VCaP (cell line): ENCODE data around the gene HOXB2.

ENCODE experiments used
- H3K27ac ChIP-seq: fragments of 450-650 bp; 2 replicates; pipeline ENCODE4 v1.5.1; 2017
- TF ChIP-seq, protein P1 (sequence below): fragments of 450-650 bp; conservative IDR thresholded peaks from 2 replicates; pipeline ENCODE4 v1.5.1; 2017; ENCODE audit warnings: mild to moderate bottlenecking, moderate library complexity

Gene HOXB2

DNA sequence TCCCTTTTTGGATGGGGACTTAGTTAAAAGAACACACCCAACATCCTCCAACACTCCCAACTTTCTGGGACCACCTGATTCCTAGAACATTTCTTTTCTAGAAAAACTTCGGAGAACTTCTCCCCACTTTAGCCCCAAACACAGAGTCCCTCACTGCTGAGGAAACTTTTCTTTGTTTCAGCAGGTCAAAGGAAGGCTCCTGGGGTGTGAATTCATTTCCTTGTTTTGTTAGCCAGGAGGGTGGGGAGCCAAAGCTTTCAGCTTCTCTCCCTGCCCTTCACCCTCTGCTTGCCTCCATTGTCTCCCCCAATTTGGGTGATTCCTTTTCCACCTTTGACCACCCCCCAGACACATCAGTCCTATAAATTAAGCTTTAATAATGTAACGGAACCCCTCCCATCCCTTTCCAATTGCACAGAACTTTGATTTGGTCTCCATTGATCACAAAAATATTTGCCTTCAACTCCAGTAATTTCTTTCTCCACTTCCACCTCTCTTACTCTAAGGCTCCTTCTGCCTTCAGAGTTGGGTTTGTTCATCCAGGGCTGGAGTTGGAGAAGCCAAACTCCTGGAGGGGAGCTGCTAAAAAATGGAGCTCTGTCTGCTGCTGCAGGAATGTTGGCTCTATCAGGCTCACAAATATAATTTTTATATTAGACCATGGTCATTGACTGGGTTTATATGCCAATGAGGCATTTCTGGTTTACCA is 22.9 kb upstream of the HOXB2 start:
- TF ChIP-seq, protein P1, sequence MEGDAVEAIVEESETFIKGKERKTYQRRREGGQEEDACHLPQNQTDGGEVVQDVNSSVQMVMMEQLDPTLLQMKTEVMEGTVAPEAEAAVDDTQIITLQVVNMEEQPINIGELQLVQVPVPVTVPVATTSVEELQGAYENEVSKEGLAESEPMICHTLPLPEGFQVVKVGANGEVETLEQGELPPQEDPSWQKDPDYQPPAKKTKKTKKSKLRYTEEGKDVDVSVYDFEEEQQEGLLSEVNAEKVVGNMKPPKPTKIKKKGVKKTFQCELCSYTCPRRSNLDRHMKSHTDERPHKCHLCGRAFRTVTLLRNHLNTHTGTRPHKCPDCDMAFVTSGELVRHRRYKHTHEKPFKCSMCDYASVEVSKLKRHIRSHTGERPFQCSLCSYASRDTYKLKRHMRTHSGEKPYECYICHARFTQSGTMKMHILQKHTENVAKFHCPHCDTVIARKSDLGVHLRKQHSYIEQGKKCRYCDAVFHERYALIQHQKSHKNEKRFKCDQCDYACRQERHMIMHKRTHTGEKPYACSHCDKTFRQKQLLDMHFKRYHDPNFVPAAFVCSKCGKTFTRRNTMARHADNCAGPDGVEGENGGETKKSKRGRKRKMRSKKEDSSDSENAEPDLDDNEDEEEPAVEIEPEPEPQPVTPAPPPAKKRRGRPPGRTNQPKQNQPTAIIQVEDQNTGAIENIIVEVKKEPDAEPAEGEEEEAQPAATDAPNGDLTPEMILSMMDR: no peak
- no peak overlapping the region for H3K27ac ChIP-seq

DNA sequence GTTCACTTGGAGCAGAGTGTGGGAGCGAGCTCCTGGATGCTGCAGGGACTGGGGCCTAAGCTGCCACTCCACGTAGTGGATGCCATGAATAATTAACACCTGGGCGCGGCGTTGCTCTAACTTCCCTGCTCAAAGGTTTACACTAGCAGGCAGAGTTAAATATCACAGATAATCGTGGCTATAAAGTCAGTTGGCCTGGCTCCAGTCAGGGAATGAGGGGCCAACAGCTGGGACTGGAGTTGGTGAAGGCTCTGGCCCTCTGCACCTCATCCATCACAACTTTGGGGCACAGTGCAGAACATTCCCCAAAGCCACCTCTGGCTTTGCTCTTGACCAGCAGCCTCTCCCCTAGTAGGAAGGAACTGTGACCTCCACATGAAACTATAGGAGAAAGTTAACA is 22.3 kb upstream of the HOXB2 start:
- H3K27ac ChIP-seq: no peak overlapping the region
- TF ChIP-seq, protein P1: no peak

DNA sequence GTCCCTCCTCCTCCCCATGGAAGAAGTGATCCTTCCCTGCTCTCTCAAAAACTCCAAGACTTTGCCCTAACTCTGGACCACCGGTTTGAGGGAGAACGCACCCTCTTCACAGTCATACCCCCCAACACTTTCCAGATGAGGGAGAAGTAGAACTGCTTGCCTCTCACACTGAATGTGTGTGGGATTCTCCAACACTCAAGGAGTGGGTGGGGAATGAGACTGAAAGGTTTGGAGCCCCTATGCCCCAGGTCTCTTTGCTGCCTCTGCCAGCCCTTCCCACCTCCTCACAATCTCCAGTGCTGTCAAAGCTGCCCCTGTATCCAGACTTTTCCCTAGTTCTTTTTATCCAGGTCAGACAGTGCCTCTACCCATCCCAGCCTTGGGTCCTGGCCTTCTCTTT is 21.8 kb upstream of the HOXB2 start:
- no peak overlapping the region for H3K27ac ChIP-seq
- TF ChIP-seq, protein P1: no peak

DNA sequence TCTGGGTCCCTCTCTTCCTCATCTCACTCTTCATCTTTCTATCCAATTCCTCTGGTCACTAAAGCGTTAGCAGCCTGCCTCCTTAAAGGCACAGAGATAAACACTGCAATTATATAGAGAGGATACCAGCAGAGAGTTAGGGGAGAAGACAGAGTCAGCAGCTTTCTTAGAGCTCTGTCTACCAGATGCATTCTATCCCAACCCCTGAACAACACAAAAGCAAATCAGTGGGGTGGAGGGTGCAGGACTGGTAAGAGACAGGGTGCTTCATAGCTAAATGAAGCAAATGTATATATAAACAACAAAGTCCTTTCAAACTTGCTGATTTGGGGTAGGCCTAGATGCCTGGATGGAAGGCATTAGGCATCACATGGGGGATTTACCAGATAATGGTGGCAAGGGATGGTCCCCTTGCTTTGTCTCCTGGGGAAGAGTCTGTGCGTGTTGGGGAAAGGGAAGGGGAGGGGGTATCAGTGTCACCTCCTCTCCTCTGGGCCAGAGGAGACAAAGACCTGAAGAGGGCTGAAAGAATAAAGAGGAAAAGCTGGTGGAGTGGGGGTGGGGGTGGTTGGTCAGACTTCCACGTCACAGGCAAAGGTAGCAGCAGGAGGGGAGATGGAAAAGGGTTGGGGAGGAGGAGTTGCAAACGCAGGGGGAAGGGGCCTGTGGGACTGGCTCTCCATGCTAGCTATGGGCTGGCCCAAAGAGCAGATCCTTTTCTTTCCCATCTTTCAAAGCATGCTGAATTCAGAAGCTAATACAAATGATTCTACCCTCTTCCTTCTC is 21.2 kb upstream of the HOXB2 start:
- H3K27ac ChIP-seq: no peak overlapping the region
- TF ChIP-seq, protein P1: no peak

DNA sequence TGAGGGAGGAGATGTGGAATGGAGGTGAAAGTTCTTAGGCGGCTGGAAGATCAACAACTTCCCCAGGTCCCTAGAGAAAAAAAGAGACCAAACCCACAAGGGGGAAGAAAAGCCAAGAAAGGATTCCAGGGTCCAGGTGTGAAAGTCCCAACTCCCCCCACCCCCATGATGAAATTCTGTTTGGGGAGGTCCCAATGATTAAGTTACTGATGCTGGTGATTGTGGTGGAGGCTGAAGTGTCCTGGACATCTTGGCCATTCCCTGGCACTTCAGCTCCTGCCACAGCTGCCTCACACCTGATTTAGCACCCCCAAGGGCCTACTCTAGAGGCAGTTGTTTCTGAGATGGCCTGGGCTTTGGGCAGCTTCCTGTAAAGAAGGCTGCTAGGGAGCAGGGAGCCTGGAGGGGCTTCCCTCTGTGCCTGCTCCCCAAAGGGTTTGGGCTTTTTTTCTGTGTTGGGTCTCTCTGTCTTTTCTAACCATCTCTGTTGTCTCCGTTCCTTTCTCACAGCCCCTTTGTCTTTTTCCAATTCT is 20.2 kb upstream of the HOXB2 start:
- H3K27ac ChIP-seq: no peak overlapping the region
- TF ChIP-seq, protein P1: no peak

DNA sequence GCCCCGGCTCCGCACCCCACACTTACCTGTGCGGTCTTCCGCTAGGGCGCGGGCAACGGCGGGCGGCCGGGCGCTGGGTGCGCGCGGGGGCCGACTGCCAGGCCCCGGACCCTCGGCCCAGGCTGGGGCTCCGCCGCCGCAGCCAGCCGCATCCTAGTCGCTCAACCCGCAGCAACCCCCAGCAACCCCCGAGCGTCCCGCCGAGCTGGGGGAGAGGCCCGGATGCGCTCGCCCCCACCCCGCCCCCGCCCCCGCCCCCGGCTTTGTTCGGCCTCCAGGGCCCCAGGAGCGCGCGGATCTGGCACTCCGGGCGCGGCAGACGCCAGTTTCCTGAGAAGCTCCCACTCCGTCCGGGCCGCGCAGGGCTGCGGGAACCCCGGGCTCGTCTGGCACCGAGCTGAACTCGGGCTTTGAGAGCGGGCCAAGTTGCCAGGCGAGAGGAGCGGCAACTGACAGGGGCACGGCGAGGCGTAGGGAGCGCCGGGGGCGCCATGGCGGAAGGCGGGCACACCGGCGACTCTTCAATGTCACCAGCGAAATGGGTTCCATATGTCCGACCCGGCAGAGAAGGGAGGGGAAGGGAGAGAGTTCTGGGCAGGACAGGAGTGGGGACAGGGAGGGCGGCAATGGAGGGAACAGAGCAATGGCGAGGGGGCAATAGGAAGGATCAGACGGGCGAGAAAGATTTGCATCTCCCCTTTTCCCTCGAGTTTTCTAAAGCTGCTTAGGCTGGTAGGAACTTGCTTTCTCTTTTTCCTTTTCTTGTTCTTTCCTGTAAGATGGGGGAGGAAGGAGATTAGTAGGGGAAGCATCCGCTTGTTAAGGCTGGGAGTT is 19.5 kb upstream of the HOXB2 start:
- H3K27ac ChIP-seq: no peak overlapping the region
- TF ChIP-seq, protein P1: no peak

DNA sequence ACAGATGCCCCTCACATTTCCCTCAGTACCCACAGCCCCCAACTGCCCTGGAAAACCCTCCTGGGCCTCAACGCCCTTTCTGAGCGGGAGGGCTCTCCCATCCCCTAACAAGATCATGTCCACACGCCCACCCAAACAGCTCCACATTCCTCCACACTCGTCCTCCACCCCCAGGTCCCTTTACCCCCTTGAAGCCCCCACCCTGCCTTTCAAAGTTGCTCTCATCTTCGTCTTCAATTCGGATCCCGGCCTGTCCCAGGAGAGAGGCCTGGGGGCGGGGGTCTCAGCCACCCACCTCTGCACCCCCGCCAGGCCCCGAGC is 18.9 kb upstream of the HOXB2 start:
- H3K27ac ChIP-seq: no peak overlapping the region
- TF ChIP-seq, protein P1: no peak
